ENCODE data around the gene CDC40.

DNA sequence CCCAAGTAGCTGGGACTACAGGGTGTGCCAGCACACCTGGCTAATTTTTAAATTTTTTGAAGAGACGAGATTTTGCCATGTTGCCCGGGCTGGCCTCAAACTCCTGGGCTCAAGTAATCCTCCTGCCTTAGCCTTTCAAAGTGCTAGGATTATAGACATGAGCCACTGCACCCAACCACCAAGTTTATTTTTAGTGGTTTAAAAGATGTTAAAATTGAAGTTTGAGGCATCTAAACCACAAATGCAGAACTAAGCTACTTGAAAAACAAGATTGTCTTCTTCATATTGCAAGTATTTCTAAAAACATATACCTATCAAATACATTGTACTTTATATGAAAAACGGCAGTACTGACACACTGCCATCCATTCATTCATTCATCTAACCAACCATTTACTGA is 32.4 kb upstream of the CDC40 start:
- TF ChIP-seq, protein P1, sequence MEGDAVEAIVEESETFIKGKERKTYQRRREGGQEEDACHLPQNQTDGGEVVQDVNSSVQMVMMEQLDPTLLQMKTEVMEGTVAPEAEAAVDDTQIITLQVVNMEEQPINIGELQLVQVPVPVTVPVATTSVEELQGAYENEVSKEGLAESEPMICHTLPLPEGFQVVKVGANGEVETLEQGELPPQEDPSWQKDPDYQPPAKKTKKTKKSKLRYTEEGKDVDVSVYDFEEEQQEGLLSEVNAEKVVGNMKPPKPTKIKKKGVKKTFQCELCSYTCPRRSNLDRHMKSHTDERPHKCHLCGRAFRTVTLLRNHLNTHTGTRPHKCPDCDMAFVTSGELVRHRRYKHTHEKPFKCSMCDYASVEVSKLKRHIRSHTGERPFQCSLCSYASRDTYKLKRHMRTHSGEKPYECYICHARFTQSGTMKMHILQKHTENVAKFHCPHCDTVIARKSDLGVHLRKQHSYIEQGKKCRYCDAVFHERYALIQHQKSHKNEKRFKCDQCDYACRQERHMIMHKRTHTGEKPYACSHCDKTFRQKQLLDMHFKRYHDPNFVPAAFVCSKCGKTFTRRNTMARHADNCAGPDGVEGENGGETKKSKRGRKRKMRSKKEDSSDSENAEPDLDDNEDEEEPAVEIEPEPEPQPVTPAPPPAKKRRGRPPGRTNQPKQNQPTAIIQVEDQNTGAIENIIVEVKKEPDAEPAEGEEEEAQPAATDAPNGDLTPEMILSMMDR (conservative IDR thresholded peaks at IDR 0.05 in 1 of 2, IDR thresholded peaks at IDR 0.05 in 1 of 2; ENCODE audit: low read depth in 1 of 2, low read length in 2 of 2) = no peak
- no peak for TF ChIP-seq EZH2 (IDR thresholded peaks at IDR 0.05; ENCODE audit: low read length, missing control alignments)

All from fibroblast of lung (primary cell).